Panc1 (cell line): Measurements from ENCODE around the gene GTPBP4.

Experiments used
- CTCF ChIP-seq: fragments of 450-650 bp; IDR thresholded peaks from 2 replicates; pipeline ENCODE4 v1.5.1; 2017; ENCODE audit warnings: mild to moderate bottlenecking
- POLR2AphosphoS5 ChIP-seq: IDR thresholded peaks from 2 replicates; pipeline ENCODE4 v1.6.1; 2012; ENCODE audit warnings: mild to moderate bottlenecking, low read depth, low read length, moderate library complexity
- REST ChIP-seq, 2 experiments: IDR thresholded peaks; 2 replicates each; pipeline ENCODE4 v1.6.1; 2011 to 2012; ENCODE audit warnings: low read depth in 2 of 2, control low read depth in 1 of 2, low read length in 1 of 2, mild to moderate bottlenecking in 1 of 2, moderate library complexity in 1 of 2; ENCODE audit not compliant: insufficient read depth in 1 of 2
- SIN3A ChIP-seq: IDR thresholded peaks from 2 replicates; pipeline ENCODE4 v1.6.1; 2012; ENCODE audit warnings: low read depth, mild to moderate bottlenecking, low read length, moderate library complexity, borderline replicate concordance; ENCODE audit not compliant: insufficient read depth
- TCF7L2 ChIP-seq: IDR thresholded peaks from 2 replicates; pipeline ENCODE4 v1.6.1; 2011; ENCODE audit warnings: mild to moderate bottlenecking, low read depth, low read length, inconsistent platforms

GRCh38 chr10:1045415-1045814 lies 57.2 kb downstream of the GTPBP4 start:
- TF ChIP-seq CTCF = no peak
- TF ChIP-seq REST (IDR thresholded peaks at IDR 0.05; ENCODE audit: insufficient read depth in 1 of 2, low read depth in 2 of 2, low read length in 1 of 2) = no peak
- TF ChIP-seq POLR2AphosphoS5 = no peak
- no peak for TF ChIP-seq TCF7L2
- TF ChIP-seq SIN3A = no peak
